Endodermal cell (in vitro differentiated cells): Measurements from ENCODE around the gene SNX13. TPM values are rescaled to one million over a fixed set of nuclear protein-coding genes. Genes with fewer than 3 reads are reported as not detected.

ENCODE experiments used
- DNase-seq: peaks from one replicate; pipeline ENCODE4 v3.0.0-alpha.2; 2017
- H3K27ac ChIP-seq: 2 replicates; pipeline ENCODE4 v1.5.1; 2013; ENCODE audit warnings: mild to moderate bottlenecking, low read depth, low read length, moderate library complexity
- H3K27me3 ChIP-seq: 2 replicates; pipeline ENCODE4 v1.6.1; 2013; ENCODE audit warnings: mild to moderate bottlenecking, low read length, moderate library complexity; ENCODE audit not compliant: insufficient read depth, control insufficient read depth, poor library complexity, severe bottlenecking
- H3K36me3 ChIP-seq: 2 replicates; pipeline ENCODE4 v1.7.0; 2013; ENCODE audit warnings: mild to moderate bottlenecking, low read length, moderate library complexity; ENCODE audit not compliant: control insufficient read depth, insufficient read depth
- H3K4me1 ChIP-seq: one replicate; pipeline ENCODE4 v1.7.0; 2013; ENCODE audit warnings: low read length; ENCODE audit not compliant: control insufficient read depth, insufficient read depth
- H3K4me3 ChIP-seq: 2 replicates; pipeline ENCODE4 v1.5.1; 2013; ENCODE audit warnings: mild to moderate bottlenecking, low read length, moderate library complexity
- H3K9ac ChIP-seq: 2 replicates; pipeline ENCODE4 v1.6.1; 2013; ENCODE audit warnings: mild to moderate bottlenecking, low read length, moderate library complexity; ENCODE audit not compliant: poor library complexity, severe bottlenecking; ENCODE audit errors: extremely low read depth
- H3K9me3 ChIP-seq: 2 replicates; pipeline ENCODE4 v1.6.1; 2013; ENCODE audit warnings: mild to moderate bottlenecking, low read length, moderate library complexity; ENCODE audit not compliant: control insufficient read depth
- H3K27ac Mint-ChIP-seq: 2 replicates; pipeline ENCODE4 v1.8.0; 2020; ENCODE audit warnings: mixed read lengths
- H3K27me3 Mint-ChIP-seq: 2 replicates; pipeline ENCODE4 v1.8.0; 2021; ENCODE audit warnings: mild to moderate bottlenecking, mixed read lengths; ENCODE audit not compliant: insufficient read depth
- H3K36me3 Mint-ChIP-seq: 2 replicates; pipeline ENCODE4 v1.8.0; 2020; ENCODE audit warnings: low read depth, mixed read lengths
- H3K4me1 Mint-ChIP-seq: 2 replicates; pipeline ENCODE4 v1.8.0; 2020; ENCODE audit warnings: mixed read lengths
- H3K4me3 Mint-ChIP-seq: 2 replicates; pipeline ENCODE4 v1.8.0; 2020; ENCODE audit warnings: mild to moderate bottlenecking, moderate library complexity, mixed read lengths
- H3K9me3 Mint-ChIP-seq: 2 replicates; pipeline ENCODE4 v1.8.0; 2020; ENCODE audit warnings: mild to moderate bottlenecking, mixed read lengths
- CTCF ChIP-seq: fragments of 200-600 bp; sonication (generic); conservative IDR thresholded peaks from 2 replicates; pipeline ENCODE4 v1.5.0; 2021; ENCODE audit warnings: antibody characterized with exemption, mild to moderate bottlenecking
- WGBS, 2 experiments: methylation state at CpG; one replicate each; pipeline versions ENCODE4 v1.1.5 to v1.1.7; 2013; ENCODE audit warnings: missing lambda C conversion rate in 2 of 2, mixed read lengths in 1 of 2; ENCODE audit not compliant: insufficient coverage in 1 of 2, insufficient read length in 1 of 2; 5-methylcytosine and 5-hydroxymethylcytosine counted together
- total RNA-seq, 2 donors: library from RNA; stranded (reverse); fragmentation: NEBNext Ultra II Directional in 1 of 2; extraction: Animal tissue kit (Norgen Biotek cat#: 25700) in 1 of 2; gene quantifications; 2 replicates in 1 of 2; 3 replicates in 1 of 2; pipeline ENCODE4 v1.2.1, GENCODE V29; 2021

The SNX13 gene
- total RNA-seq, 2 donors from 2014 or later: 32.8 to 38.8 TPM

GRCh38 chr7:17863809-17864143 lies 76.5 kb downstream of the SNX13 start:
- Mint-ChIP-seq H3K4me1 (peaks cover 6% of the 10 kb centered on the region), H3K4me3 (no peak overlapping the region), H3K27ac (peak overlapping the region; percentile 50), H3K36me3 (peaks cover 51% of the 10 kb centered on the region), H3K27me3 (no peaks in the 10 kb centered on the region), H3K9me3 (peaks cover 2% of the 10 kb centered on the region)
- no peak overlapping the region for H3K27ac ChIP-seq
- no peak overlapping the region for H3K4me3 ChIP-seq
- H3K9me3 ChIP-seq: no peaks in the 10 kb centered on the region
- H3K9ac ChIP-seq: no peak overlapping the region
- H3K4me1 ChIP-seq: no peaks in the 10 kb centered on the region
- peaks cover 33% of the 10 kb centered on the region for H3K36me3 ChIP-seq
- no peak for TF ChIP-seq CTCF
- no peak for DNase-seq
- no peaks in the 10 kb centered on the region for H3K27me3 ChIP-seq

- WGBS, 2 experiments: 79 to 94% methylated on average over 2 to 7 of the region's 7 CpGs
- TF ChIP-seq CTCF: no peak
- H3K4me1 Mint-ChIP-seq: peaks cover 6% of the 10 kb centered on the region
- DNase-seq: no peak
- H3K9me3 Mint-ChIP-seq: peaks cover 2% of the 10 kb centered on the region
- H3K27ac ChIP-seq: no peak overlapping the region
- no peaks in the 10 kb centered on the region for H3K27me3 ChIP-seq
- no peak overlapping the region for H3K4me3 Mint-ChIP-seq
- H3K36me3 ChIP-seq: peaks cover 28% of the 10 kb centered on the region
- no peaks in the 10 kb centered on the region for H3K27me3 Mint-ChIP-seq
- H3K4me3 ChIP-seq: no peak overlapping the region
- H3K27ac Mint-ChIP-seq: peak overlapping the region; percentile 50
- no peaks in the 10 kb centered on the region for H3K4me1 ChIP-seq
- no peaks in the 10 kb centered on the region for H3K9me3 ChIP-seq
- no peak overlapping the region for H3K9ac ChIP-seq
- H3K36me3 Mint-ChIP-seq: peaks cover 51% of the 10 kb centered on the region
These were observed 77.0 kb downstream of the SNX13 start for GRCh38 chr7:17863095-17863808.

GRCh38 chr7:17856251-17856650 lies 84.0 kb downstream of the SNX13 start:
- Histone ChIP-seq H3K36me3 (peaks cover 11% of the 10 kb centered on the region), H3K4me1 (no peaks in the 10 kb centered on the region), H3K4me3 (no peak overlapping the region), H3K27ac (no peak overlapping the region), H3K9me3 (peaks cover 20% of the 10 kb centered on the region), H3K9ac (no peak overlapping the region), H3K27me3 (no peaks in the 10 kb centered on the region)
- Mint-ChIP-seq H3K36me3 (peaks cover 39% of the 10 kb centered on the region), H3K4me3 (no peak overlapping the region), H3K27me3 (no peaks in the 10 kb centered on the region), H3K27ac (no peak overlapping the region), H3K4me1 (no peaks in the 10 kb centered on the region), H3K9me3 (peaks cover 18% of the 10 kb centered on the region)
- WGBS, 2 experiments: 90% methylated on average over 1 of the region's 1 CpG; no CpG with 5 or more reads in 1 of the 2 experiments
- DNase-seq: no peak
- TF ChIP-seq CTCF: no peak
